Thoracic aorta (tissue), 2 donors: ENCODE results near the gene STK39. TPM values are rescaled to one million over a fixed set of nuclear protein-coding genes. Genes with fewer than 3 reads are reported as not detected.

ENCODE experiments used
- ATAC-seq: fragments of 150-250 bp; one replicate; pipeline ENCODE4 v1.8.0; 2017; ENCODE audit warnings: low read depth; ENCODE audit not compliant: insufficient number of reproducible peaks, low FRiP score
- DNase-seq: peaks from one replicate; pipeline ENCODE4 v3.0.0-alpha.2; 2020; ENCODE audit warnings: low spot score
- H3K27ac ChIP-seq, 2 donors: fragments of 200-600 bp; sonication (generic); 1 replicate in 1 of 2; 2 replicates in 1 of 2; pipeline ENCODE4 v1.5.1; 2016; ENCODE audit warnings: mild to moderate bottlenecking in 2 of 2, moderate library complexity in 2 of 2
- H3K27me3 ChIP-seq: fragments of 200-600 bp; sonication (generic); replicated peaks from 2 replicates; pipeline ENCODE4 v1.6.0; 2016; ENCODE audit warnings: mild to moderate bottlenecking; ENCODE audit not compliant: insufficient read depth
- H3K36me3 ChIP-seq: fragments of 200-600 bp; sonication (generic); one replicate; pipeline ENCODE4 v1.5.1; 2016
- H3K4me1 ChIP-seq, 2 donors: fragments of 200-600 bp; sonication (generic); 1 replicate in 1 of 2; 2 replicates in 1 of 2; pipeline versions ENCODE4 v1.5.1 to v1.6.0; 2016; ENCODE audit warnings: low read depth in 2 of 2, mild to moderate bottlenecking in 1 of 2; ENCODE audit not compliant: control insufficient read depth in 1 of 2
- H3K4me3 ChIP-seq: fragments of 200-600 bp; sonication (generic); 2 replicates; pipeline ENCODE4 v1.5.1; 2016; ENCODE audit warnings: mild to moderate bottlenecking
- H3K9me3 ChIP-seq: fragments of 200-600 bp; sonication (generic); 2 replicates; pipeline ENCODE4 v1.5.1; 2016
- total RNA-seq, 2 donors: library from RNA; depleted of rRNA; stranded (reverse); fragments of >200 nt; gene quantifications; one replicate each; pipeline versions ENCODE4 v1.1.0 to v1.2.3, GENCODE V29; 2016
- TF ChIP-seq, protein P1 (sequence below): fragments of 200-600 bp; sonication (generic); IDR thresholded peaks from one replicate; pipeline ENCODE4 v1.5.1; 2019; ENCODE audit warnings: antibody characterized with exemption

Gene STK39
- total RNA-seq, 2 donors from 2014 or later, result 11.5 to 18.5 TPM

DNA sequence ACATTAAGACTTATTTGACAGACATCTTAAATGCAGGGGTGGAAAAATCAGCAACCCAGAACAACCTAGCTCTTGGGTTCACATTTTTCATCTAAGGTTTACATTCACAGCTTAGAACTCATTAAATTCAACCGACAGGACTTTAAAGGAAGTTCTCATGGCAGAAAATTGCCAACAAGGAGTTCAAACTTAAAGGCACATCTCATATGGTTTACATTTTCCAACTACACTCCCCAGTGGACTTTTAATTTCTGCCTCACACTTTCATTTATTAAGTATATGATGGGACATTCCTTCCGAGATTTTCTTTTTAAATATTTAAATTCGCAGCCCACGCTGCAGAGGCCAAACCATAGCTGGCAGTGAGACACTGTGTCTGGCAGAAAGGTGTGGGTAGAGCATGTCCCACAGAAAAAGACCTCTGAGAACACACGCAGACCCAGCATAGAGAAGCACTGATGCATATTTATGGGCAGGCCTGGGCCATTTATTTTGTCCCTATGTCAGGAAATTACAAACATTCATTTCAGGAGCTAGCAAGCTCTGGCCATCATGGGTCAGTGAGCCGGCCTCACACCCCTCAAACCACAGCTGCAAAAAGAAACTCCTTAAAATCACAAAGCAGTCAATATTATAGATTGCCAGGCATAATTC, 46.3 kb downstream of the STK39 start:
- H3K27me3 ChIP-seq, result no peaks in the 10 kb centered on the region
- TF ChIP-seq, protein P1, sequence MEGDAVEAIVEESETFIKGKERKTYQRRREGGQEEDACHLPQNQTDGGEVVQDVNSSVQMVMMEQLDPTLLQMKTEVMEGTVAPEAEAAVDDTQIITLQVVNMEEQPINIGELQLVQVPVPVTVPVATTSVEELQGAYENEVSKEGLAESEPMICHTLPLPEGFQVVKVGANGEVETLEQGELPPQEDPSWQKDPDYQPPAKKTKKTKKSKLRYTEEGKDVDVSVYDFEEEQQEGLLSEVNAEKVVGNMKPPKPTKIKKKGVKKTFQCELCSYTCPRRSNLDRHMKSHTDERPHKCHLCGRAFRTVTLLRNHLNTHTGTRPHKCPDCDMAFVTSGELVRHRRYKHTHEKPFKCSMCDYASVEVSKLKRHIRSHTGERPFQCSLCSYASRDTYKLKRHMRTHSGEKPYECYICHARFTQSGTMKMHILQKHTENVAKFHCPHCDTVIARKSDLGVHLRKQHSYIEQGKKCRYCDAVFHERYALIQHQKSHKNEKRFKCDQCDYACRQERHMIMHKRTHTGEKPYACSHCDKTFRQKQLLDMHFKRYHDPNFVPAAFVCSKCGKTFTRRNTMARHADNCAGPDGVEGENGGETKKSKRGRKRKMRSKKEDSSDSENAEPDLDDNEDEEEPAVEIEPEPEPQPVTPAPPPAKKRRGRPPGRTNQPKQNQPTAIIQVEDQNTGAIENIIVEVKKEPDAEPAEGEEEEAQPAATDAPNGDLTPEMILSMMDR, result no peak
- no peaks in the 10 kb centered on the region for H3K9me3 ChIP-seq
- ATAC-seq (no peak), DNase-seq (no peak)
- no peak overlapping the region for H3K27ac ChIP-seq
- no peak overlapping the region for H3K4me3 ChIP-seq
- H3K4me1 ChIP-seq, result no peaks in the 10 kb centered on the region
- no peaks in the 10 kb centered on the region for H3K36me3 ChIP-seq

DNA sequence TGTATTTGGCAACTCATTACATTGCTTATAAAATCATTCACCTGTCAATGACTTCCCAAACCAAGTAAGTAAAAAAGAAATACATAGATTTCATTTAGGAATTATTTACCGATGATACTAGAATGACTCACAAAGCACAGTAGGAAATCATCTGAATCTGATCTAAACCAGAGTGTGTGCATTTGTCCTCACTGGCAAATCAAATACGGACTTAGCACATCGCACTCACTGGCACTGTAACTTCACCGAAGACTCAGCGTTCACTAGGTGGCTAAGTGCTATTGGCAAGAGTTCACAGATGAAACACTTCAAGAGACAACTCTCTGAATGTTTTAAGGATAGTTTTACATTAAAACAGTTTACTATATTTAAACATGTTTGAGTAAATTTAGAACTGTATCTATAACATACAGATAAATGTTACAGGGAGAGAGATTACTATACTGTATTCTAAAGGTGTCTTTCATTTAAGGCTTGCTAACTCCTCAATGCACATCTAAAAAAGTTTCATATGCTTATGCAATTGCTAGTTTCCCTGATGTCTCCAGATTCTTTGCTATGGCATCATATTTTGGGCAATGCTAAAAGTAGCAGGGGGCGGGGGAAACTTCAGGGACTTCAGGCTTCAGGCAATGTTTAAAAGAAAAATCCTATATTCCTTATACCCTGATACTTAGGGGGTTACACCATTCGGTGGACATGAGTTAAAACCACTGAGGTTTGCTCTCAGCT, 48.8 kb downstream of the STK39 start:
- Histone ChIP-seq H3K4me1 (no peaks in the 10 kb centered on the region), H3K27ac (no peak overlapping the region)
- ATAC-seq, result no peak

DNA sequence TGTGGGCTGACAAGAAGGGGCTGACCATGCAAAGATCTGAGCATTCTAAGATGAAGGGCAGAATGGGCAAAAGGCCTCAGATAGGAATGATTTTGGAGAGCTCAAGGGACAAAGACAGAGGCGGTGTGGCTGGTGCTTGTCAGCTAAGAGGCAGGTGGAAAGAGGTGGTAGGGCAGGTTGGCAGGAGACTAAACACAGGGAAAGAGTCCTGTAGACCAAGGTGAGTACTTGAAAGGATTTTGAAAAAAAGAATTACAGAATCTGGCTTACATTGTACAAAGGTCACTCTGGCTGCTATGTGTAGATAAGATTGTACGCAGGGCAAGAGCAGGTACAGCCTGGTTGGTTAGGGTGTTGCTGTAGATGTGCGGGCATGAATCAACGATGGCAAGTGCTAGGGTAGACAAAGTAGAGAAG, 50.6 kb downstream of the STK39 start:
- Histone ChIP-seq H3K36me3 (no peaks in the 10 kb centered on the region), H3K9me3 (no peaks in the 10 kb centered on the region), H3K4me3 (no peak overlapping the region), H3K27ac (no peak overlapping the region), H3K27me3 (no peaks in the 10 kb centered on the region), H3K4me1 (peaks cover 0 to 4% of the 10 kb centered on the region in 2 donors)
- TF ChIP-seq, protein P1, result no peak
- DNase-seq (no peak), ATAC-seq (no peak)

More for the DNA sequence above, 48.8 kb downstream of the STK39 start:
- TF ChIP-seq, protein P1, result no peak
- Histone ChIP-seq H3K36me3 (no peaks in the 10 kb centered on the region), H3K9me3 (no peaks in the 10 kb centered on the region), H3K27me3 (no peaks in the 10 kb centered on the region), H3K4me3 (no peak overlapping the region)
- DNase-seq, result no peak

DNA sequence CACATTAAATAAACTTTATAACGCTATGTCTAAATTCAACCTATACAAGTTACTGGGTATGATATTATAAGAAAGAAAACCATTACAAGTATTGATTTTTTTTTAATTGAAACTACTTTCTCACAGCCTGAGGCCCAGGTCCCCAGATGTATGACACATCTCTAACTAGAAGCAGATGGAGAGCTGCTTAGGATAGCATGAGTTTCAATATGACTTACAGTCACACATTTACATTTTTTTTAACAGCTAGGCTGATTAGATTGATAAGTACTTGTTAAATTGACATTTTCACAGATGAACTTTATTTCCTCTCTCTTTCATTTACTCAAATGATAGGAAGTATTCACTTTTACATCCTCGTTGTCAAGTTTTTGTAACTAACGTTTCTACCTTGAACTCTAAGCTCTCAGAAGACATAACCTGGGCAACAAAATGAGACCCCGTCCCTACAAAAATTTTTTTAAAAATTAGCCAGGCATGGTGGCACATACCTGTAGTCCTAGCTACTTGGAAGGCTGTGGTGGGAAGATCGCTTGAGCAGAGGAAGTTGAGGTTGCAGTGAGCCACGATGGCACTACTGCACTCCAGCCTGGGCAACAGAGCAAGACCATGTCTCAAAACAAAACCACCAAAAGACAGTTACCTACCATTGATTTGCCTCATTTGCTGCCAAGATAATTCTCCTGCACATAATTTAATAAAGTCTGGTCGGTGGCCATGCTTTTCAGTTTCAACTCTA, 52.4 kb downstream of the STK39 start:
- Histone ChIP-seq H3K9me3 (no peaks in the 10 kb centered on the region), H3K36me3 (no peaks in the 10 kb centered on the region), H3K4me3 (no peak overlapping the region), H3K4me1 (peaks cover 0 to 4% of the 10 kb centered on the region in 2 donors), H3K27me3 (no peaks in the 10 kb centered on the region), H3K27ac (no peak overlapping the region)
- ATAC-seq (no peak), DNase-seq (no peak)
- TF ChIP-seq, protein P1, result no peak
